Measurements from ENCODE around the gene CDRT4.
"Not testable (repeated sequence)": the region's sequence is repeated elsewhere in the genome, so short reads cannot be mapped to it uniquely, and the experiment has no call there.

CDRT4 gene

GRCh38 chr17:15456972-15457722 lies 10.3 kb downstream of the CDRT4 start:
- DNase-seq = no peak

GRCh38 chr17:15456496-15456895 lies 10.9 kb downstream of the CDRT4 start:
- no peak for DNase-seq

- DNase-seq = no peak
Observed at GRCh38 chr17:15454346-15454745, 13.1 kb downstream of the CDRT4 start.

GRCh38 chr17:15453782-15454181 lies 13.6 kb downstream of the CDRT4 start:
- DNase-seq = no peak

GRCh38 chr17:15453246-15453645 lies 14.2 kb downstream of the CDRT4 start:
- DNase-seq = no peak

GRCh38 chr17:15452746-15453145 lies 14.7 kb downstream of the CDRT4 start:
- DNase-seq = no peak

- no peak for DNase-seq
Observed at GRCh38 chr17:15451680-15452079, 15.7 kb downstream of the CDRT4 start.

DNA sequence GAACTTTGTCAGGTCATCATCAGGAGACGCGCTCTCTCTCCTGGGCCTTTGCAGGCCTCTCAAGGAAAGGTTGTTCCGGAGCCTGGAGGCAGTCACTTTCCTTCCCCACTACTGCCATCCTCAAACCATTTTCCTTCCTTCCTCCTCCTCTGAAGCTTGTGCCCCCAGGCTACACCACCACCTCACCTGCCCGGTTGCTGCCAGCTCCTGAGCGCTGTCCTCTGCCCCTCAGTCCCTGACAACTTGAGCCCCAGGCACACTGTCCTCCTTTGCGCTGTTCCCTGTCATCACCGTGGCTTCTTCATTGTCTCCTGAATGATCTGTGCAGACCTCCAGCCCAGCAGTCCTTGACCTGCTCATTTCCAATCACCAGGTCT lies 18.9 kb downstream of the CDRT4 start:
- DNase-seq = no peak

- no peak for DNase-seq
Observed at GRCh38 chr17:15447928-15448579, 19.4 kb downstream of the CDRT4 start.

GRCh38 chr17:15446036-15446435 lies 21.4 kb downstream of the CDRT4 start:
- peak in 1 of 2 experiments; percentile 4 for DNase-seq

- DNase-seq = no peak
Observed at GRCh38 chr17:15444805-15445204, 22.6 kb downstream of the CDRT4 start.

GRCh38 chr17:15442311-15443180 lies 24.9 kb downstream of the CDRT4 start:
- no peak for DNase-seq

DNA sequence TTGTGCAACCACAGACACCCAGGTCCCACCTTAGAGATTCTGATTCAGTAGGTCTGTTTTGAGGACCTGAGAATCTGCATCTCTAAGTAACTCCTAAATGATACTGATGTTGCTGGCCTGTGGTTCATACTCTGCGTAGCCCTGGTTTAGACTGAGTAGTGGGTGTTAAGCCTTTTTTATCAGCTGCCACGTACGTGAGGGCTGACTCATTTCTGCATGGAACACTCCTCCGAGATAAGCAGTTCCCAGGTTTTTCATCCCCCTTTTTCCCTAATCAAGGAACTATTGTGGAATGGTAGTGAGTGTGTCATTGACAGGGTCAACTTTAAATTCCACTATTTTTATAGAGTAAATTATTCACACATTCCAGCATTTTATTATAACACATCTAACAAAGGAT lies 26.1 kb downstream of the CDRT4 start:
- DNase-seq = no peak

- DNase-seq = no peak
Observed at GRCh38 chr17:15440347-15440746, 27.1 kb downstream of the CDRT4 start.

DNA sequence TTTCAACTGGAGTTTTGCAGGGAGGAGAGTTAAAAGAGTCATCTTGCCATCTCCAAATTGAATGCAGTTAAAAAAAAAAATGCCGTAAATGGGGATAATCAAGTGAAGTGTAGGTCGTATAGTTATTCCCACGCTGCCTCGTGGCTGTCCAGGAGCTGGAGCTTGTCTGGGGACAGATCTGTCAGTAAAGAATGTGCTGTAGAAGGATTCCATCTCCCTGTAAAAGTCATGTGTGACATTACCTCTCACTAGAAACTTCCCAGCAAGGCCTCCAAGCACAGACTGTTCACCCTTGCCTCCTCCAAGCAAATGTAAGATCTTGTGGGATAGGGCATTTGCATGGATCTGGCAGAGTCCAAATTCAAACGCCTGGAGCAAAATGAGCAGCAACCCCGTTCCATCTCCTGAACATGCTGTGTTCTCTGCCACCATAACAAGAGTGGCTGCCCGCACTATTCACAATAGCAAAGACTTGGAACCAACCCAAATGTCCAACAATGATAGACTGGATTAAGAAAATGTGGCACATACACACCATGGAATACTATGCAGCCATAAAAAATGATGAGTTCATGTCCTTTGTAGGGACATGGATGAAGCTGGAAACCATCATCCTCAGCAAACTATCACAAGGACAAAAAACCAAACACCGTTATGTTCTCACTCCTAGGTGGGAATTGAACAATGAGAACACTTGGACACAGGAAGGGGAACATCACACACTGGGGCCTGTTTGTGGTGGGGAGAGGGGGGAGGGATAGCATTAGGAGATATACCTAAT lies 28.0 kb downstream of the CDRT4 start:
- DNase-seq = not testable (repeated sequence)

GRCh38 chr17:15438491-15439105 lies 28.8 kb downstream of the CDRT4 start:
- DNase-seq = no peak

DNA sequence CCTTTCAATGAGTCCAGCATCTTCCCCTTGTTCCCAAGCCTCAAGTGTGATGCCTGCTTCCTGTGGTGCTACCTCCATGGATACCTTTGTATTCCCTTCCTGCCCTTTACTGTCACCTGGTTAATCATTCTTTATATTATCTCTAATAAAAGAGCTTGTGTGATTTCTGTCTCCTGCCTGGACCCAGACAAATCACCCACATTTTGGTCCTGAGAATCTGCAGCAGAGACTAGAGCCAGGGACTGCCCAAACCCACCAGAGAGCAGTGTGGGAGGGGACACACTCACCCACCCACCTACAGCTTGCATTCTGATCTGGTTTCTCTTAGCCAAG lies 30.2 kb downstream of the CDRT4 start:
- DNase-seq = no peak

GRCh38 chr17:15436473-15437302 lies 30.7 kb downstream of the CDRT4 start:
- peak; percentile 8 to 19 for DNase-seq

DNA sequence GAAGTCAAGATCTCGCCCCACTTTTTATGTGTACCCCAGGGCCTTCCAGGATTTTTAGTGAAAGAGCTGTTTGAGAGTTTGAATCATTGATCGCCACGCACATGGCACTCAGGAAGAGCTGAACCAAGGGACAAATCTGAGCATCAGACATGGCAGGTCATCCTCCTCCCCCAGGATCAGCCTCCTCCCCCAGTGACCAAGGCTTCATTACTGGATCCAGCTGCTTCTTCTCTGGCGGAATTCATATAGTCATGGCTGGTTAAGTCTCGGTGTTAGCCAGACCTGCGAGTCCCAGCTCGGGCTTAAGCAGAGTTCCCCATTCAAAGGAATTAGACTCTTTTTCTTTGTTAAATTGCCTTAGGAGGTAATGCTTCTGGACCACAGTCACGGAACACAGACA lies 32.5 kb downstream of the CDRT4 start:
- DNase-seq = no peak

- DNase-seq = no peak
Observed at GRCh38 chr17:15432807-15433611, 34.4 kb downstream of the CDRT4 start.

DNA sequence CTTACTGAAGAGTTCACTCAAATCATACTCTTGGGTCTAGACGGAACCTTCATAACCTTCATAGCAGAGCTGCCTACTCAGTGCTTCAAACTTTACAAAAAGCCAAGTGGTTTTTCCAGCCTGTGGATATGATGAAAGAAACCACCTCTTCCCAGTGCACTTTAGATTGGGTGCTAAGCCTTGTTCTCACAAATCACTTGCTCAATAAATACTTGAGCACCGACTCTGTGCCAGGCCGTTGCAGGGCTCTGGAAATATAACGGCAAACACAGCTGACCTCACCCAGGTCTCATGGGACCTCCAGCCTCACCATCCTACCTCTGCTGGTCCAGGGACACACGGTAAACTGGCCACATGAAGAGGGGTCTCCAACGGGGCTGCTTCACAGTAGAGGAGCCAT lies 35.7 kb downstream of the CDRT4 start:
- no peak for DNase-seq

Measured in activated CD4-positive, alpha-beta T cell treated with anti-CD3 and anti-CD28 coated beads, Interleukin-2, amount 50 U/mL, for 48 hours (primary cell).